Measurements from ENCODE around the gene DTX1. TPM values are rescaled to one million over a fixed set of nuclear protein-coding genes. Genes with fewer than 3 reads are reported as not detected.

Gene DTX1
- polyA plus RNA-seq, 6 donors from 2014 or later: 1.9 to 16.8 (median 9.8) TPM

GRCh38 chr12:113059071-113059595 lies 2.6 kb downstream of the DTX1 start:
- Mint-ChIP-seq H3K27ac (no peak overlapping the region), H3K4me3 (no peak overlapping the region), H3K27me3 (no peaks in the 10 kb centered on the region), H3K4me1 (peaks cover 26 to 40% (median 29%) of the 10 kb centered on the region in 3 donors), H3K36me3 (no peaks in the 10 kb centered on the region), H3K9me3 (no peaks in the 10 kb centered on the region)
- ATAC-seq (ENCODE audit: low read depth in 2 of 2) (no peak), DNase-seq (no peak)

- H3K4me1 Mint-ChIP-seq: peaks cover 13 to 43% (median 16%) of the 10 kb centered on the region in 3 donors
These were observed 3.9 kb downstream of the DTX1 start for GRCh38 chr12:113060336-113060960.

GRCh38 chr12:113061061-113061694 lies 4.6 kb downstream of the DTX1 start:
- no peaks in the 10 kb centered on the region for H3K27me3 Mint-ChIP-seq
- H3K4me1 Mint-ChIP-seq: peaks cover 6 to 43% (median 8%) of the 10 kb centered on the region in 3 donors
- H3K9me3 Mint-ChIP-seq: no peaks in the 10 kb centered on the region
- no peak for DNase-seq
- no peaks in the 10 kb centered on the region for H3K36me3 Mint-ChIP-seq
- H3K27ac Mint-ChIP-seq: peak overlapping the region in 4 of 6 donors; percentile 47 to 88 (median 79)
- peak overlapping the region in 2 of 8 donors; percentile 66 to 88 for H3K4me3 Mint-ChIP-seq
- ATAC-seq (ENCODE audit: low read depth in 2 of 2): no peak

More at GRCh38 chr12:113060336-113060960, 3.9 kb downstream of the DTX1 start:
- H3K36me3 Mint-ChIP-seq: no peaks in the 10 kb centered on the region
- ATAC-seq (ENCODE audit: low read depth in 2 of 2) (no peak), DNase-seq (no peak)
- no peaks in the 10 kb centered on the region for H3K9me3 Mint-ChIP-seq
- H3K4me3 Mint-ChIP-seq: peak overlapping the region in 1 of 8 donors; percentile 66
- peak overlapping the region in 2 of 6 donors; percentile 73 to 88 for H3K27ac Mint-ChIP-seq
- H3K27me3 Mint-ChIP-seq: no peaks in the 10 kb centered on the region

- Mint-ChIP-seq H3K27me3 (no peaks in the 10 kb centered on the region), H3K9me3 (no peaks in the 10 kb centered on the region), H3K27ac (peak overlapping the region in 4 of 6 donors; percentile 81 to 88 (median 86)), H3K4me1 (peaks cover 2 to 50% (median 4%) of the 10 kb centered on the region in 3 donors), H3K4me3 (peak overlapping the region in 3 of 8 donors; percentile 74 to 88 (median 82)), H3K36me3 (no peaks in the 10 kb centered on the region)
- DNase-seq (no peak), ATAC-seq (ENCODE audit: low read depth in 2 of 2) (peak; percentile 64 to 65)
These were observed 6.2 kb downstream of the DTX1 start for GRCh38 chr12:113062502-113063395.

- Mint-ChIP-seq H3K4me1 (peaks cover 0 to 54% (median 9%) of the 10 kb centered on the region in 3 donors), H3K27ac (peak overlapping the region in 3 of 6 donors; percentile 37 to 88 (median 81)), H3K9me3 (no peaks in the 10 kb centered on the region), H3K4me3 (peak overlapping the region; percentile 49 to 90 (median 75)), H3K27me3 (no peaks in the 10 kb centered on the region), H3K36me3 (no peaks in the 10 kb centered on the region)
- no peak for DNase-seq
- no peak for ATAC-seq (ENCODE audit: low read depth in 2 of 2)
These were observed 7.1 kb downstream of the DTX1 start for GRCh38 chr12:113063396-113064350.

GRCh38 chr12:113064395-113065125 lies 8.0 kb downstream of the DTX1 start:
- Mint-ChIP-seq H3K27me3 (no peaks in the 10 kb centered on the region), H3K4me3 (peak overlapping the region; percentile 49 to 90 (median 74)), H3K4me1 (peaks cover 0 to 60% (median 15%) of the 10 kb centered on the region in 3 donors), H3K27ac (peak overlapping the region; percentile 70 to 97 (median 96)), H3K36me3 (no peaks in the 10 kb centered on the region), H3K9me3 (no peaks in the 10 kb centered on the region)
- DNase-seq: no peak
- no peak for ATAC-seq (ENCODE audit: low read depth in 2 of 2)

GRCh38 chr12:113065126-113066007 lies 8.8 kb downstream of the DTX1 start:
- H3K36me3 Mint-ChIP-seq: no peaks in the 10 kb centered on the region
- peak overlapping the region; percentile 70 to 97 (median 92) for H3K27ac Mint-ChIP-seq
- DNase-seq (peak; percentile 50), ATAC-seq (ENCODE audit: low read depth in 2 of 2) (peak; percentile 18 to 34)
- peaks cover 0 to 65% (median 23%) of the 10 kb centered on the region in 3 donors for H3K4me1 Mint-ChIP-seq
- no peaks in the 10 kb centered on the region for H3K9me3 Mint-ChIP-seq
- peak overlapping the region; percentile 29 to 90 (median 74) for H3K4me3 Mint-ChIP-seq
- no peaks in the 10 kb centered on the region for H3K27me3 Mint-ChIP-seq

GRCh38 chr12:113066813-113067400 lies 10.4 kb downstream of the DTX1 start:
- Mint-ChIP-seq H3K27me3 (no peaks in the 10 kb centered on the region), H3K9me3 (no peaks in the 10 kb centered on the region), H3K4me1 (peaks cover 2 to 75% (median 37%) of the 10 kb centered on the region in 3 donors), H3K27ac (peak overlapping the region in 5 of 6 donors; percentile 47 to 98 (median 82)), H3K4me3 (peak overlapping the region in 5 of 8 donors; percentile 10 to 80 (median 45)), H3K36me3 (no peaks in the 10 kb centered on the region)
- ATAC-seq (ENCODE audit: low read depth in 2 of 2) (no peak), DNase-seq (no peak)

- Mint-ChIP-seq H3K9me3 (no peaks in the 10 kb centered on the region), H3K4me1 (peaks cover 16 to 70% (median 48%) of the 10 kb centered on the region in 3 donors), H3K36me3 (no peaks in the 10 kb centered on the region), H3K27ac (peak overlapping the region; percentile 56 to 99 (median 97)), H3K4me3 (peak overlapping the region in 6 of 8 donors; percentile 4 to 79 (median 58)), H3K27me3 (no peaks in the 10 kb centered on the region)
- ATAC-seq (ENCODE audit: low read depth in 2 of 2) (no peak), DNase-seq (no peak)
These were observed 11.7 kb downstream of the DTX1 start for GRCh38 chr12:113067987-113068935.

- Mint-ChIP-seq H3K4me3 (peak overlapping the region in 6 of 8 donors; percentile 13 to 83 (median 75)), H3K4me1 (peaks cover 24 to 75% (median 57%) of the 10 kb centered on the region in 3 donors), H3K9me3 (no peaks in the 10 kb centered on the region), H3K27me3 (no peaks in the 10 kb centered on the region), H3K36me3 (no peaks in the 10 kb centered on the region), H3K27ac (peak overlapping the region; percentile 96 to 99 (median 98))
- no peak for DNase-seq
- ATAC-seq (ENCODE audit: low read depth in 2 of 2): no peak
These were observed 12.6 kb downstream of the DTX1 start for GRCh38 chr12:113069149-113069548.
